Lower lobe of right lung (tissue), 2 donors: Measurements from ENCODE around the gene ZFHX3. TPM values are rescaled to one million over a fixed set of nuclear protein-coding genes. Genes with fewer than 3 reads are reported as not detected.

Experiments used
- ATAC-seq, 2 donors: fragments of 200-7000 bp; cut with Tn5 transposase; one replicate each; pipeline ENCODE4 v1.9.1; 2020 to 2022; ENCODE audit warnings: mild to moderate bottlenecking in 2 of 2, moderate library complexity in 2 of 2
- DNase-seq: peaks from one replicate; pipeline ENCODE4 v3.0.0-alpha.2; 2020
- H3K27ac ChIP-seq: fragments of 200-600 bp; one replicate; pipeline ENCODE4 v1.8.0; 2022
- H3K27me3 ChIP-seq: fragments of 200-600 bp; one replicate; pipeline ENCODE4 v1.8.0; 2022; ENCODE audit warnings: low read depth
- H3K36me3 ChIP-seq: fragments of 200-600 bp; one replicate; pipeline ENCODE4 v1.8.0; 2022; ENCODE audit warnings: mild to moderate bottlenecking
- H3K4me1 ChIP-seq: fragments of 200-600 bp; one replicate; pipeline ENCODE4 v1.8.0; 2022
- H3K4me3 ChIP-seq: fragments of 200-600 bp; one replicate; pipeline ENCODE4 v1.8.0; 2022; ENCODE audit warnings: mild to moderate bottlenecking
- H3K9me3 ChIP-seq: fragments of 200-600 bp; one replicate; pipeline ENCODE4 v1.8.0; 2022
- intact Hi-C: fragments of 100-400 bp; cut with DNase I; formaldehyde crosslinking; loops from one replicate; pipeline ENCODE4 v1.11.0; 2022
- total RNA-seq: library from RNA; stranded (reverse); fragmentation: NEBNext Ultra II Directional; extraction: Animal tissue kit (Norgen Biotek cat#: 25700); gene quantifications from one replicate; pipeline ENCODE4 v1.2.1, GENCODE V29; 2021
- TF ChIP-seq, protein P1 (sequence below): fragments of 200-600 bp; IDR thresholded peaks from one replicate; pipeline ENCODE4 v1.8.0; 2022; ENCODE audit warnings: antibody characterized with exemption, mild to moderate bottlenecking
- donor health status: DM: no; HTN: yes; CAD: no; lungs with severe emphysema.

Gene ZFHX3
- total RNA-seq, 1 donor from 2014 or later, result 29.3 TPM

GRCh38 chr16:73071131-73071940 is 23.4 kb upstream of the ZFHX3 start:
- no peaks in the 10 kb centered on the region for H3K36me3 ChIP-seq
- TF ChIP-seq, protein P1, sequence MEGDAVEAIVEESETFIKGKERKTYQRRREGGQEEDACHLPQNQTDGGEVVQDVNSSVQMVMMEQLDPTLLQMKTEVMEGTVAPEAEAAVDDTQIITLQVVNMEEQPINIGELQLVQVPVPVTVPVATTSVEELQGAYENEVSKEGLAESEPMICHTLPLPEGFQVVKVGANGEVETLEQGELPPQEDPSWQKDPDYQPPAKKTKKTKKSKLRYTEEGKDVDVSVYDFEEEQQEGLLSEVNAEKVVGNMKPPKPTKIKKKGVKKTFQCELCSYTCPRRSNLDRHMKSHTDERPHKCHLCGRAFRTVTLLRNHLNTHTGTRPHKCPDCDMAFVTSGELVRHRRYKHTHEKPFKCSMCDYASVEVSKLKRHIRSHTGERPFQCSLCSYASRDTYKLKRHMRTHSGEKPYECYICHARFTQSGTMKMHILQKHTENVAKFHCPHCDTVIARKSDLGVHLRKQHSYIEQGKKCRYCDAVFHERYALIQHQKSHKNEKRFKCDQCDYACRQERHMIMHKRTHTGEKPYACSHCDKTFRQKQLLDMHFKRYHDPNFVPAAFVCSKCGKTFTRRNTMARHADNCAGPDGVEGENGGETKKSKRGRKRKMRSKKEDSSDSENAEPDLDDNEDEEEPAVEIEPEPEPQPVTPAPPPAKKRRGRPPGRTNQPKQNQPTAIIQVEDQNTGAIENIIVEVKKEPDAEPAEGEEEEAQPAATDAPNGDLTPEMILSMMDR, result no peak
- no peaks in the 10 kb centered on the region for H3K9me3 ChIP-seq
- intact Hi-C loops, result no loop called here
- peaks cover 49% of the 10 kb centered on the region for H3K4me1 ChIP-seq
- peak; percentile 59 for DNase-seq
- ATAC-seq, result peak in 1 of 2 donors; percentile 15
- peak overlapping the region; percentile 20 for H3K27ac ChIP-seq
- peaks cover 8% of the 10 kb centered on the region for H3K27me3 ChIP-seq
- peak overlapping the region; percentile 32 for H3K4me3 ChIP-seq

GRCh38 chr16:73069581-73070262 is 21.8 kb upstream of the ZFHX3 start:
- Histone ChIP-seq H3K36me3 (no peaks in the 10 kb centered on the region), H3K4me3 (no peak overlapping the region), H3K27me3 (peaks cover 22% of the 10 kb centered on the region), H3K9me3 (no peaks in the 10 kb centered on the region), H3K4me1 (peaks cover 62% of the 10 kb centered on the region), H3K27ac (peak overlapping the region; percentile 86)
- no peak for DNase-seq
- TF ChIP-seq, protein P1, result no peak
- intact Hi-C loops, result no loop called here
- ATAC-seq, result no peak

DNA sequence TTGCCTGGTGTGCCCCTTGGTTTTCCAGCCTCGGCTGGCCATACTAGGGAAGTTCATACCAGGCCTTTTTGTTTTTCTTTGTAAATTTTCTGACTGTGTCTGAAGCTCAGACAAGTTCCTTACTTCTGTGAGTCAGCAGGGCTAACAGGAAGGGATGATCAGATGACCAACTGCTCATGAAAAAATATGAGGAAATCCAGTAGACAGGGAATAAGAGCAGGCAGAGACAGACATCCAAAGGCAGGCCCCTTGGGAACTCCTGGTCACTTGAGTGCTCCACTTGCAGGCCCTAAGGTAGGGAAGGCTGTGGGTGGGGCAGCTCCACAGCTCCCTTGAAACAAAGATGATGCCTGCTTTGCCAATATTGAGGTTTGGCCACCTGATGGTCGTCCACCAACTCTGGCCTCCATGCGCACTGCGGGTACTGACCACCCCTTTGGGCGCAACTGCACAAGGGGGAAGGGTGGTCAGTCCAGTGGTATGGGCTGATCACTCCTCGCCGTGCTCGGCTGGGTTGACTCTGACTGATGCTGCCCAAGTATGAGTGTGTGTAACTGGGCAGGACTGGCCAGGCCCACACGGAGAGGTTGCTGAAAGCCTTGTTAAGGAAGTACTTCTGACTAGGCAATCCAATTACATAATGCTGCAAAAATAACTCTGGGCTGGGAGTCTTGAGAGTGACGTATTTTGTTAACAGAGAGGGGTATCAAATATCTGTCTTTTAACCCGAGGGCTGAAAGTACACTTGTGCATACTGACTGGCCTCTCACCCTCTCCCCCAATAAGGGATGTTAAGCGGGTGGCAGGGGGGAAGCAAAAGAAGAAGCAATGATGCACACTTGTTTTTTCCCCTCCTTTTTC is 20.8 kb upstream of the ZFHX3 start:
- peak; percentile 91 to 92 for ATAC-seq
- H3K9me3 ChIP-seq, result no peaks in the 10 kb centered on the region
- DNase-seq, result peak; percentile 90
- TF ChIP-seq, protein P1, result no peak
- intact Hi-C loops, result no loop called here
- H3K4me1 ChIP-seq, result peaks cover 64% of the 10 kb centered on the region
- H3K27me3 ChIP-seq, result peaks cover 32% of the 10 kb centered on the region
- H3K36me3 ChIP-seq, result no peaks in the 10 kb centered on the region
- no peak overlapping the region for H3K4me3 ChIP-seq
- peak overlapping the region; percentile 86 for H3K27ac ChIP-seq

DNA sequence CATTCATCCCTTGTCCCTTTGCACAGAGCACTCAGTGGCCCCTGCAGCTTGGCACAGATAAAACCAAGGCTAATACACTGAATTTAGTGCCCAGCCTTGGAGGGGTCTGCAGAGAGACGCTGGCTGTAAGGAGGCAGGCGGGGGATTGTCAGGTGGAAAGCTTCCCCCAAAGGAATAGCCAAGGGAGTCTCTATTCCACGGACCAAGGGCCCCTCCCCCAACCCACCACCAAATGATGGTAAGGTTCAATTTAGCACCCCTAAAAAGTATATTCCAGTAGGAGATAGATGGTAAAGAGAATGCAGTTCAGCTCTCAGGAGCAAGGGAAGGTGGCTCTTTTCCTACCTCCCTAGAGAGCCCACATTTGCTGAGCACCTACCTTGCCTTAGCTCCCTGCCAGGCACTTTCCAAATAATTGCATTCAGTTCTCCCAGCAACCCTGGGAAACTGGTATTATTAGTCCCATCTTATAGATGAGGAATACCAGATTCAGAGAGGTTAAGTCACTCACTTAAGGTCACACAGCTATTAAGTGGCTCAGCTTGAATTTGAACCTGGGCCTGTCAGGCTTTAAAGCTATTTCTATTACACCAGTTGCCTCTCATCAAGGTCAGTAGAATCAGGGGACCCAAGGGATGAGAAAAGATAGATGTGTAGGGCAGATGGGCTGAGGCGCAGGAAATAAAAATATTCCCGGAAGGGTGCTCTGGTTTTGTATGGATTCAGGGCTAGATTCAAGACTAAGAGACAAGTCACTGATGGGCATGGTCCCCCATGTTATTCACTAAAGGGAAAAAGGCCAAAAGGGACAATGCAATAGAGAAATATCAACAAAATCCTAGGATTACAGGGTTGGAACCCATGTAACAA is 20.0 kb upstream of the ZFHX3 start:
- TF ChIP-seq, protein P1, result no peak
- Histone ChIP-seq H3K4me3 (no peak overlapping the region), H3K36me3 (no peaks in the 10 kb centered on the region), H3K27ac (peak overlapping the region; percentile 86), H3K4me1 (peaks cover 64% of the 10 kb centered on the region), H3K27me3 (peaks cover 40% of the 10 kb centered on the region), H3K9me3 (no peaks in the 10 kb centered on the region)
- intact Hi-C loops, result no loop called here
- ATAC-seq, result no peak
- no peak for DNase-seq
